K562 (cell line): Measurements from ENCODE around the gene ZNF335. TPM values are rescaled to one million over a fixed set of nuclear protein-coding genes. Genes with fewer than 3 reads are reported as not detected.
A peak's percentile ranks its signal among the peaks of the same experiment; 100 is the strongest.

Source experiments
- C11orf30 ChIP-seq: fragments of 450-650 bp; IDR thresholded peaks from 2 replicates; pipeline ENCODE4 v1.6.1; 2016; ENCODE audit warnings: low read depth, mild to moderate bottlenecking
- EP300 ChIP-seq: IDR thresholded peaks from 2 replicates; pipeline ENCODE4 v1.6.1; 2012; ENCODE audit warnings: low read length, improper control_type of control experiment
- FOXK1 ChIP-seq: sonication (generic); formaldehyde crosslinking; IDR thresholded peaks from 2 replicates; pipeline ENCODE4 v1.8.0; 2022; ENCODE audit warnings: missing genetic modification reagents, mild to moderate bottlenecking, borderline replicate concordance
- HEY1 ChIP-seq: fragments of 250-450 bp; sonication (Bioruptor Pico); IDR thresholded peaks from 2 replicates; pipeline ENCODE4 v1.5.0; 2020; ENCODE audit warnings: mild to moderate bottlenecking, moderate library complexity, borderline replicate concordance
- MTA2 ChIP-seq: fragments of 450-650 bp; IDR thresholded peaks from 2 replicates; pipeline ENCODE4 v1.6.1; 2016; ENCODE audit warnings: low read depth
- PRDM10 ChIP-seq: fragments of 450-650 bp; IDR thresholded peaks from 2 replicates; pipeline ENCODE4 v1.6.1; 2018; ENCODE audit not compliant: partially characterized antibody
- RB1 ChIP-seq: fragments of 450-650 bp; IDR thresholded peaks from 2 replicates; pipeline ENCODE4 v1.6.1; 2017; ENCODE audit warnings: low read depth, mild to moderate bottlenecking
- SIN3B ChIP-seq: fragments of 450-650 bp; IDR thresholded peaks from 2 replicates; pipeline ENCODE4 v1.6.1; 2017; ENCODE audit warnings: low read depth, mild to moderate bottlenecking, moderate library complexity
- SPI1 ChIP-seq: IDR thresholded peaks from 2 replicates; pipeline ENCODE4 v1.6.1; 2011; ENCODE audit warnings: low read depth, low read length, control low read depth, borderline replicate concordance
- TGIF2 ChIP-seq: sonication (generic); formaldehyde crosslinking; IDR thresholded peaks from 2 replicates; pipeline ENCODE4 v1.8.1; 2022; ENCODE audit warnings: mild to moderate bottlenecking, missing genetic modification reagents, moderate library complexity
- U2AF1 ChIP-seq: fragments of 200-400 bp; formaldehyde crosslinking; optimal IDR thresholded peaks from 2 replicates; pipeline ENCODE3; 2017; ENCODE audit warnings: mild to moderate bottlenecking, low read depth, low read length, moderate library complexity
- XRCC3 ChIP-seq: fragments of 450-650 bp; IDR thresholded peaks from 2 replicates; pipeline ENCODE4 v1.6.1; 2017; ENCODE audit warnings: mild to moderate bottlenecking, moderate library complexity
- ZBTB40 ChIP-seq, 2 experiments: fragments of 450-650 bp in 1 of 2; sonication (generic) in 1 of 2; formaldehyde crosslinking in 1 of 2; IDR thresholded peaks; 2 replicates each; pipeline versions ENCODE4 v1.7.1 to v1.9.0; 2016 to 2022; ENCODE audit warnings: inconsistent platforms in 1 of 2, mild to moderate bottlenecking in 1 of 2, missing genetic modification reagents in 1 of 2
- ZFP36 ChIP-seq: fragments of 150-350 bp; IDR thresholded peaks from 2 replicates; pipeline ENCODE4 v1.6.1; 2018; ENCODE audit warnings: low read length, low read depth; ENCODE audit not compliant: partially characterized antibody
- ZNF445 ChIP-seq: fragments of 250-450 bp; sonication (Bioruptor Pico); IDR thresholded peaks from 2 replicates; pipeline ENCODE4 v1.4.0; 2020; ENCODE audit warnings: low read depth, mild to moderate bottlenecking, moderate library complexity
- ZNF785 ChIP-seq: fragments of 250-450 bp; sonication (Bioruptor Pico); IDR thresholded peaks from 2 replicates; pipeline ENCODE4 v1.4.0; 2020; ENCODE audit warnings: mild to moderate bottlenecking
- polyA plus RNA-seq, 8 experiments: library from polyadenylated mRNA; depleted of rRNA in 4 of 8; stranded (reverse) in 5 of 8; unstranded in 3 of 8; fragments of >200 nt; fragmentation: Nextera tagmentation in 2 of 8; fragmentation: Illumina TruSeq in 1 of 8; extraction: Ambion mirVana in 2 of 8; extraction: Trizol in 1 of 8; gene quantifications; 2 replicates each; pipeline versions ENCODE4 v1.2.1 to v1.2.3, GENCODE V29; 2011 to 2014; ENCODE audit warnings: inconsistent platforms in 1 of 8, missing spikeins in 1 of 8
- total RNA-seq, 7 experiments: library from RNA; depleted of rRNA in 6 of 7; stranded (reverse); fragments of >200 nt in 6 of 7; fragmentation: Illumina TruSeq in 2 of 7; extraction: Trizol in 2 of 7; gene quantifications; 2 replicates each; pipeline versions ENCODE4 v1.2.1 to v1.2.3, GENCODE V29; 2011 to 2021; ENCODE audit warnings: low replicate concordance in 1 of 7

ZNF335 gene
- total and polyA plus RNA-seq, 9 of the 15 experiments (the other 6 are each of a cell fraction or from before 2014, with no cell fraction given), result 0.39 to 16.0 (median 7.6) TPM

GRCh38 chr20:45910670-45911485 lies 61.1 kb downstream of the ZNF335 start (continued):
- no peak for TF ChIP-seq ZBTB40 (IDR thresholded peaks at IDR 0.05)
- TF ChIP-seq ZBTB40 (CRISPR knock-in tag; IDR thresholded peaks at IDR 0.05), result no peak
- TF ChIP-seq SIN3B, result no peak
- TF ChIP-seq PRDM10, result peak; percentile 92
- no peak for TF ChIP-seq HEY1
- TF ChIP-seq ZFP36, result no peak
- no peak for TF ChIP-seq FOXK1 (CRISPR knock-in tag)
- TF ChIP-seq ZNF785 (CRISPR knock-in tag), result no peak
- peak; percentile 82 for TF ChIP-seq EP300
- TF ChIP-seq U2AF1, result no peak
- no peak for TF ChIP-seq RB1
- TF ChIP-seq C11orf30, result peak; percentile 80
- TF ChIP-seq ZNF445 (CRISPR knock-in tag), result no peak
- TF ChIP-seq SPI1, result no peak
- no peak for TF ChIP-seq MTA2
- no peak for TF ChIP-seq XRCC3
- no peak for TF ChIP-seq TGIF2 (CRISPR knock-in tag)
